ENCODE measurements around the gene IFI27L2. TPM values are rescaled to one million over a fixed set of nuclear protein-coding genes. Genes with fewer than 3 reads are reported as not detected.

Gene IFI27L2
- polyA plus RNA-seq, 1 donor from 2014 or later: 23.7 TPM

GRCh38 chr14:94124582-94125377 lies 4.6 kb downstream of the IFI27L2 start:
- Histone ChIP-seq H3K4me2 (ENCODE audit: low read length) (no peak overlapping the region), H3K9me2 (ENCODE audit: insufficient read depth, low read length) (no peaks in the 10 kb centered on the region), H3K36me3 (ENCODE audit: insufficient read depth, low read length) (no peaks in the 10 kb centered on the region), H3F3A (ENCODE audit: insufficient read depth, low read length, poor library complexity, severe bottlenecking) (no peaks in the 10 kb centered on the region), H2AFZ (ENCODE audit: low read depth, low read length) (no peak overlapping the region), H4K20me1 (ENCODE audit: insufficient read depth) (no peaks in the 10 kb centered on the region), H3K79me2 (replicated peaks; ENCODE audit: insufficient read depth, low read length) (no peaks in the 10 kb centered on the region), H3K27ac (ENCODE audit: low read length) (no peak overlapping the region), H3K4me3 (ENCODE audit: low read length) (no peak overlapping the region), H3K9ac (ENCODE audit: low read length) (no peak overlapping the region), H3K27me3 (ENCODE audit: insufficient read depth, low read depth, low read length) (no peaks in the 10 kb centered on the region), H3K9me3 (ENCODE audit: low read length) (no peaks in the 10 kb centered on the region)
- TF ChIP-seq REST (IDR thresholded peaks at IDR 0.05; ENCODE audit: borderline replicate concordance) (no peak), POLR2AphosphoS5 (IDR thresholded peaks at IDR 0.05) (no peak), EP300 (conservative IDR thresholded peaks at IDR 0.05; ENCODE audit: poor library complexity, severe bottlenecking) (no peak), TAF1 (IDR thresholded peaks at IDR 0.05; ENCODE audit: low read depth) (no peak), CTCF (IDR thresholded peaks at IDR 0.05; ENCODE audit: poor library complexity, severe bottlenecking) (no peak), MXI1 (conservative IDR thresholded peaks at IDR 0.05; ENCODE audit: poor library complexity, severe bottlenecking) (no peak), EZH2 (IDR thresholded peaks at IDR 0.05; ENCODE audit: borderline replicate concordance, insufficient read depth, low read length, poor library complexity, severe bottlenecking) (no peak), SMC3 (conservative IDR thresholded peaks at IDR 0.05; ENCODE audit: poor library complexity) (no peak), RAD21 (conservative IDR thresholded peaks at IDR 0.05) (no peak)

GRCh38 chr14:94123868-94124267 lies 5.5 kb downstream of the IFI27L2 start:
- TF ChIP-seq RAD21 (conservative IDR thresholded peaks at IDR 0.05) (no peak), POLR2AphosphoS5 (IDR thresholded peaks at IDR 0.05) (no peak), EP300 (conservative IDR thresholded peaks at IDR 0.05; ENCODE audit: poor library complexity, severe bottlenecking) (no peak), CTCF (IDR thresholded peaks at IDR 0.05; ENCODE audit: poor library complexity, severe bottlenecking) (no peak), REST (IDR thresholded peaks at IDR 0.05; ENCODE audit: borderline replicate concordance) (no peak), MXI1 (conservative IDR thresholded peaks at IDR 0.05; ENCODE audit: poor library complexity, severe bottlenecking) (no peak), EZH2 (IDR thresholded peaks at IDR 0.05; ENCODE audit: borderline replicate concordance, insufficient read depth, low read length, poor library complexity, severe bottlenecking) (no peak), TAF1 (IDR thresholded peaks at IDR 0.05; ENCODE audit: low read depth) (no peak), SMC3 (conservative IDR thresholded peaks at IDR 0.05; ENCODE audit: poor library complexity) (no peak)
- H3K4me3 ChIP-seq (ENCODE audit: low read length): no peak overlapping the region
- H3K27me3 ChIP-seq (ENCODE audit: insufficient read depth, low read depth, low read length): no peaks in the 10 kb centered on the region
- H3K9me3 ChIP-seq (ENCODE audit: low read length): no peaks in the 10 kb centered on the region
- no peaks in the 10 kb centered on the region for H3K79me2 ChIP-seq (replicated peaks; ENCODE audit: insufficient read depth, low read length)
- H2AFZ ChIP-seq (ENCODE audit: low read depth, low read length): no peak overlapping the region
- H3K27ac ChIP-seq (ENCODE audit: low read length): no peak overlapping the region
- no peaks in the 10 kb centered on the region for H3F3A ChIP-seq (ENCODE audit: insufficient read depth, low read length, poor library complexity, severe bottlenecking)
- H3K4me2 ChIP-seq (ENCODE audit: low read length): no peak overlapping the region
- no peaks in the 10 kb centered on the region for H3K9me2 ChIP-seq (ENCODE audit: insufficient read depth, low read length)
- H3K36me3 ChIP-seq (ENCODE audit: insufficient read depth, low read length): no peaks in the 10 kb centered on the region
- no peaks in the 10 kb centered on the region for H4K20me1 ChIP-seq (ENCODE audit: insufficient read depth)
- no peak overlapping the region for H3K9ac ChIP-seq (ENCODE audit: low read length)

All from neural cell (in vitro differentiated cells).